22Rv1 (cell line): ENCODE data around the gene GAB2.

Experiments
- ZFX ChIP-seq: fragments of 450-650 bp; IDR thresholded peaks from 2 replicates; pipeline ENCODE4 v1.6.1; 2017; ENCODE audit warnings: antibody characterized with exemption, borderline replicate concordance
- TF ChIP-seq, protein P1 (sequence below): fragments of 450-650 bp; IDR thresholded peaks from 2 replicates; pipeline ENCODE4 v1.5.1; 2017; ENCODE audit warnings: mild to moderate bottlenecking

DNA sequence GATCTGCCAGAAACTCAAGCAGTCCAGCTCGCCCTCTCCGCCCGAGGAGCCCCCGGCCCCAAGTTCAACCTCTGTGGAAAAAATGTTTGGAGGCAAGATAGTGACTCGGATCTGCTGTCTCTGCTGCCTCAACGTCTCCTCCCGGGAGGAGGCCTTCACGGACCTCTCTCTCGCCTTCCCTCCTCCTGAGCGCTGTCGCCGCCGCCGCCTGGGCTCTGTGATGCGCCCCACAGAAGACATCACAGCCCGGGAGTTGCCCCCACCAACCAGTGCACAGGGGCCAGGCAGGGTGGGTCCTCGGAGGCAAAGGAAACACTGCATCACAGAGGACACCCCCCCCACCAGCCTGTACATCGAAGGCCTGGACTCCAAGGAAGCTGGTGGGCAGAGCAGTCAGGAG, 208.1 kb downstream of the GAB2 start:
- TF ChIP-seq, protein P1, sequence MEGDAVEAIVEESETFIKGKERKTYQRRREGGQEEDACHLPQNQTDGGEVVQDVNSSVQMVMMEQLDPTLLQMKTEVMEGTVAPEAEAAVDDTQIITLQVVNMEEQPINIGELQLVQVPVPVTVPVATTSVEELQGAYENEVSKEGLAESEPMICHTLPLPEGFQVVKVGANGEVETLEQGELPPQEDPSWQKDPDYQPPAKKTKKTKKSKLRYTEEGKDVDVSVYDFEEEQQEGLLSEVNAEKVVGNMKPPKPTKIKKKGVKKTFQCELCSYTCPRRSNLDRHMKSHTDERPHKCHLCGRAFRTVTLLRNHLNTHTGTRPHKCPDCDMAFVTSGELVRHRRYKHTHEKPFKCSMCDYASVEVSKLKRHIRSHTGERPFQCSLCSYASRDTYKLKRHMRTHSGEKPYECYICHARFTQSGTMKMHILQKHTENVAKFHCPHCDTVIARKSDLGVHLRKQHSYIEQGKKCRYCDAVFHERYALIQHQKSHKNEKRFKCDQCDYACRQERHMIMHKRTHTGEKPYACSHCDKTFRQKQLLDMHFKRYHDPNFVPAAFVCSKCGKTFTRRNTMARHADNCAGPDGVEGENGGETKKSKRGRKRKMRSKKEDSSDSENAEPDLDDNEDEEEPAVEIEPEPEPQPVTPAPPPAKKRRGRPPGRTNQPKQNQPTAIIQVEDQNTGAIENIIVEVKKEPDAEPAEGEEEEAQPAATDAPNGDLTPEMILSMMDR: no peak
- TF ChIP-seq ZFX: no peak
